Stimulated activated CD8-positive, alpha-beta memory T cell treated with anti-CD3 and anti-CD28 coated beads, Interleukin-2, amount 100 ng/mL, for 1 hour (primary cell): Measurements from ENCODE around the gene DSCAML1.
"Not testable (repeated sequence)": the region's sequence is repeated elsewhere in the genome, so short reads cannot be mapped to it uniquely, and the experiment has no call there.

Experiments used
- DNase-seq, 2 donors: peaks; one replicate each; pipeline ENCODE4 v3.0.0-alpha.2; 2020; ENCODE audit warnings: low read depth in 2 of 2

DSCAML1 gene

GRCh38 chr11:117473481-117474091, 323.4 kb downstream of the DSCAML1 start:
- DNase-seq: no peak

- DNase-seq: no peak
These were observed 325.2 kb downstream of the DSCAML1 start for GRCh38 chr11:117471776-117472175.

GRCh38 chr11:117470576-117470975, 326.4 kb downstream of the DSCAML1 start:
- no peak for DNase-seq

- no peak for DNase-seq
These were observed 328.1 kb downstream of the DSCAML1 start for GRCh38 chr11:117468888-117469287.

GRCh38 chr11:117467770-117468169, 329.2 kb downstream of the DSCAML1 start:
- DNase-seq: no peak

- no peak for DNase-seq
These were observed 330.1 kb downstream of the DSCAML1 start for GRCh38 chr11:117466966-117467365.

- DNase-seq: no peak
These were observed 331.6 kb downstream of the DSCAML1 start for GRCh38 chr11:117465236-117465997.

- no peak for DNase-seq
These were observed 332.2 kb downstream of the DSCAML1 start for GRCh38 chr11:117464778-117465177.

GRCh38 chr11:117462864-117463247, 334.2 kb downstream of the DSCAML1 start:
- no peak for DNase-seq

- no peak for DNase-seq
These were observed 334.7 kb downstream of the DSCAML1 start for GRCh38 chr11:117462183-117462863.

- no peak for DNase-seq
These were observed 335.4 kb downstream of the DSCAML1 start for GRCh38 chr11:117461396-117462182.

- no peak for DNase-seq
These were observed 337.1 kb downstream of the DSCAML1 start for GRCh38 chr11:117459979-117460300.

- DNase-seq: no peak
These were observed 337.7 kb downstream of the DSCAML1 start for GRCh38 chr11:117459123-117459978.

- no peak for DNase-seq
These were observed 338.5 kb downstream of the DSCAML1 start for GRCh38 chr11:117458275-117459122.

GRCh38 chr11:117457835-117458234, 339.2 kb downstream of the DSCAML1 start:
- no peak for DNase-seq

GRCh38 chr11:117457031-117457785, 339.8 kb downstream of the DSCAML1 start:
- no peak for DNase-seq

GRCh38 chr11:117456721-117457029, 340.3 kb downstream of the DSCAML1 start:
- not testable (repeated sequence) for DNase-seq

- DNase-seq: no peak
These were observed 340.8 kb downstream of the DSCAML1 start for GRCh38 chr11:117456027-117456720.

GRCh38 chr11:117454564-117454917, 342.5 kb downstream of the DSCAML1 start:
- DNase-seq: no peak
